Type B pancreatic cell (in vitro differentiated cells): ENCODE data around the gene CNTN1. TPM values are rescaled to one million over a fixed set of nuclear protein-coding genes. Genes with fewer than 3 reads are reported as not detected.

ENCODE experiments used
- DNase-seq: peaks from one replicate; pipeline ENCODE4 v3.0.0; 2021; ENCODE audit warnings: mixed read lengths; ENCODE audit not compliant: unreplicated experiment; ENCODE audit errors: extremely low spot score
- H3K27ac Mint-ChIP-seq: 2 replicates; pipeline ENCODE4 v1.8.0; 2021; ENCODE audit warnings: mild to moderate bottlenecking, mixed read lengths
- H3K27me3 Mint-ChIP-seq: 2 replicates; pipeline ENCODE4 v1.8.0; 2021; ENCODE audit warnings: mixed read lengths
- H3K36me3 Mint-ChIP-seq: 2 replicates; pipeline ENCODE4 v1.8.0; 2021; ENCODE audit warnings: mixed read lengths
- H3K4me1 Mint-ChIP-seq: one replicate; pipeline ENCODE4 v1.8.0; 2021; ENCODE audit warnings: mixed read lengths; ENCODE audit not compliant: unreplicated experiment
- H3K4me3 Mint-ChIP-seq: 2 replicates; pipeline ENCODE4 v1.8.0; 2021; ENCODE audit warnings: mild to moderate bottlenecking, mixed read lengths
- H3K9me3 Mint-ChIP-seq: 2 replicates; pipeline ENCODE4 v1.8.0; 2021; ENCODE audit warnings: mixed read lengths
- CTCF ChIP-seq: fragments of 200-600 bp; sonication (generic); conservative IDR thresholded peaks from 2 replicates; pipeline ENCODE4 v1.5.0; 2021; ENCODE audit warnings: antibody characterized with exemption, mild to moderate bottlenecking
- total RNA-seq: library from RNA; stranded (reverse); gene quantifications from 2 replicates; pipeline ENCODE4 v1.2.1, GENCODE V29; 2021; ENCODE audit warnings: low replicate concordance

CNTN1 gene
- total RNA-seq, 1 donor from 2014 or later, result 19.3 TPM

DNA sequence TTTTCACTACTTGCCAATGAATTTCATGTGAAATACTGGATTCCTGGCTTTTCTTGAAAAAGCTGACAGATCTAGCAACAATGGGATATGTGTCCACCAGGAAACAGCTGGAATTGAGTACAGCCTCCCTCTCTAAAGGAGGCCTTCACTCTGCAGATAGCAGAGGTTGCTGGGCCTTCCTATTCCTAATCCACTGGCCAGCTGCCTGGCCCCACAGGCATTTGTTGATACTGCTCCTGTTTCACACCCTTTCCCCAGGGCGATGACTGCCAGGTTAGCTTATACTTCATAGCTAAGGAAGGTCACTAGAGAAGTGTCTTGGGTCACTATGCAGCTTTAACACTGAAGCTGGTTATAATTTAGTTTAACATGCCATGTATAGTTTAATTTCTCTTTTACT lies 408.3 kb downstream of the CNTN1 start:
- no peak for TF ChIP-seq CTCF
- Mint-ChIP-seq H3K9me3 (no peaks in the 10 kb centered on the region), H3K4me1 (no peaks in the 10 kb centered on the region), H3K27ac (no peak overlapping the region), H3K27me3 (no peaks in the 10 kb centered on the region), H3K4me3 (no peak overlapping the region), H3K36me3 (no peaks in the 10 kb centered on the region)
- no peak for DNase-seq

GRCh38 chr12:41101806-41102205 lies 409.6 kb downstream of the CNTN1 start:
- H3K27ac Mint-ChIP-seq, result no peak overlapping the region
- H3K27me3 Mint-ChIP-seq, result no peaks in the 10 kb centered on the region
- no peak for TF ChIP-seq CTCF
- no peaks in the 10 kb centered on the region for H3K9me3 Mint-ChIP-seq
- no peak for DNase-seq
- no peak overlapping the region for H3K4me3 Mint-ChIP-seq
- no peaks in the 10 kb centered on the region for H3K36me3 Mint-ChIP-seq
- no peaks in the 10 kb centered on the region for H3K4me1 Mint-ChIP-seq

DNA sequence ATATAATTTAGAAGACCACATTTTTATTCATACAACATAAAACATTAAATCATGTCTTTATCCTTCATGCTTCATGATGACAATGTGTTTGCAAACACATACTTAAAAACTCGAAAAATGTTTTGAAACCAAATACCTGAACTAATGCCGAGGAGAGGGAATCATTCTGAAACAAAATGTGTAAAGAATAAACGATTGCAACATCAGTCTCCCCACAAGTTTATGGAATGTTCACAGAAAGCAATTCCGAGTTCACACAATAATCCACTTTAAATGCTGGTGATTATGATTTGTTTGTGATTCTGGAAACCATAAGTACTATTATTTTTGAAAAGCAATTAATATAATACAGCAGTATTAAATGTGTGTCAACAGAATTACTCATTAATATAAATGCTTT lies 411.4 kb downstream of the CNTN1 start:
- Mint-ChIP-seq H3K9me3 (no peaks in the 10 kb centered on the region), H3K27me3 (no peaks in the 10 kb centered on the region), H3K4me3 (no peak overlapping the region), H3K27ac (no peak overlapping the region), H3K36me3 (no peaks in the 10 kb centered on the region), H3K4me1 (no peaks in the 10 kb centered on the region)
- no peak for TF ChIP-seq CTCF
- no peak for DNase-seq

DNA sequence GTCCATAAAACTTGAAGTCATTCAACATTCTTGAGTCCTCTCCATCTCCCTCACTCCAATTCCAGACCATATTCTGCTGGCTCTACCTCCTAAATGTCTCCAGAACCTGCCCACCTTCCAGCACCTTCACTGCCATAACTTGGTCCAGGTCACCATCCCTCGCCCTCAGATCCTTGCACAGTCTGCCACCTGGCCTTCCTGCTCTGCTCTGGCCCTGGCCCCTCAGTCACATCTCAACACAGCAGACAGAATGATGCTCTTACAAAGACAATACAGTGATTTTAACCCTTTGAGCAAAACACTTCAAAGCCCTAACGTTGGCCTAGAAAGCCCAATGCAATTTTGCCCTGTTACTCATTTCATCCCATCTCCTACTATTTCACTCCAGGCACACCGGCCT lies 414.1 kb downstream of the CNTN1 start:
- Mint-ChIP-seq H3K4me3 (no peak overlapping the region), H3K27ac (no peak overlapping the region), H3K4me1 (no peaks in the 10 kb centered on the region), H3K27me3 (no peaks in the 10 kb centered on the region), H3K36me3 (no peaks in the 10 kb centered on the region), H3K9me3 (no peaks in the 10 kb centered on the region)
- no peak for DNase-seq
- no peak for TF ChIP-seq CTCF

- Mint-ChIP-seq H3K9me3 (no peaks in the 10 kb centered on the region), H3K4me3 (no peak overlapping the region), H3K4me1 (no peaks in the 10 kb centered on the region), H3K36me3 (no peaks in the 10 kb centered on the region), H3K27me3 (no peaks in the 10 kb centered on the region), H3K27ac (no peak overlapping the region)
- DNase-seq, result no peak
- TF ChIP-seq CTCF, result no peak
Observed at GRCh38 chr12:41108032-41108431, 415.8 kb downstream of the CNTN1 start.

- H3K4me1 Mint-ChIP-seq, result no peaks in the 10 kb centered on the region
- no peak for TF ChIP-seq CTCF
Observed at GRCh38 chr12:41112903-41113302, 420.7 kb downstream of the CNTN1 start.

More at GRCh38 chr12:41112903-41113302, 420.7 kb downstream of the CNTN1 start:
- Mint-ChIP-seq H3K4me3 (no peak overlapping the region), H3K27me3 (no peaks in the 10 kb centered on the region), H3K36me3 (no peaks in the 10 kb centered on the region), H3K27ac (no peak overlapping the region), H3K9me3 (no peaks in the 10 kb centered on the region)
- no peak for DNase-seq
